Measurements from ENCODE around the gene CYB5R3. TPM values are rescaled to one million over a fixed set of nuclear protein-coding genes. Genes with fewer than 3 reads are reported as not detected.

CYB5R3 gene
- polyA plus RNA-seq, 6 donors from 2014 or later = 72.0 to 142 (median 83.8) TPM

DNA sequence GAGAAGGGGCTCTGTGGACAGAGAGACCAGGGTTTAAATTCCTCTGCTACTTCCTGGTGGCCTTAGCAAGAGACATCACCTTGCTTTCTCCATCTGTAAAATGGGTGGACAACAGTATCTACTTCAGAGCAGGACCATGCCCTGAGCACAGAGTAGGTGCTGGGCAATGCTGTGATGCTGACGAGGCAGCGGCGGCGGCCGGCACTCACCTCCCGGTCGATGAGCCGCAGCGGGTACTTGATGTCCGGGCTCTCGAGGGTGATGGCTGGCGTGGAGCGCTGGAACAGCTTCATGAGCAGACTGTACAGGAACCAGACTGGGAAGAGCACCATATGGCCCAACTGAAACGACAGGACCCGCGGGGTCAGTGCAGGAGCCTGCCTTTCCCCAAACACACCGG, 12.7 kb downstream of the CYB5R3 start:
- Mint-ChIP-seq H3K27ac (peak overlapping the region in 1 of 6 donors; percentile 60), H3K4me3 (no peak overlapping the region), H3K36me3 (no peaks in the 10 kb centered on the region), H3K27me3 (no peaks in the 10 kb centered on the region), H3K4me1 (peaks cover 9 to 26% (median 23%) of the 10 kb centered on the region in 3 donors), H3K9me3 (no peaks in the 10 kb centered on the region)
- DNase-seq = no peak
- no peak for ATAC-seq (ENCODE audit: low read depth in 2 of 2)

DNA sequence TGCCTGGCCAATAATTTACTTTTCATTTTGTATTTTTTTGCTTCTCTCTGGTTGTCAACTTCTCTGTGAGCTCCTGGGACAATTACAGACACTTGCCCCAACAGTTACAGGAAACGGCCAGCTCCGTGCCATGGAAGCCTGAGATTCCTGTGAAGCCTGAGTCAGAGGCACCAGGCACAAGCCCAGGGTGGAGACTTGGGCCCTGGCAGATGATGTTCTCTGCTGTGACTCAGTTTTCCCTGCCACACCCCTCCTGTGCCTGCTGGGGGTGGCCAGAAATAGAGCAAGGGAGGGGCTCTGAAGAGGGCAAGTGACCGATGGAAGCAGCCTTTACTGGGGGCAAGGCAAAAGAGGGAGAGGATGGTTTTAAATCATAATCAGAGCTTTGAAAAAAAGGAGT, 13.7 kb downstream of the CYB5R3 start:
- Mint-ChIP-seq H3K27me3 (no peaks in the 10 kb centered on the region), H3K4me3 (peak overlapping the region in 1 of 8 donors; percentile 72), H3K36me3 (no peaks in the 10 kb centered on the region), H3K9me3 (no peaks in the 10 kb centered on the region), H3K27ac (peak overlapping the region in 2 of 6 donors; percentile 49 to 62), H3K4me1 (peaks cover 5 to 17% (median 16%) of the 10 kb centered on the region in 3 donors)
- ATAC-seq (ENCODE audit: low read depth in 2 of 2) = no peak
- DNase-seq = no peak

DNA sequence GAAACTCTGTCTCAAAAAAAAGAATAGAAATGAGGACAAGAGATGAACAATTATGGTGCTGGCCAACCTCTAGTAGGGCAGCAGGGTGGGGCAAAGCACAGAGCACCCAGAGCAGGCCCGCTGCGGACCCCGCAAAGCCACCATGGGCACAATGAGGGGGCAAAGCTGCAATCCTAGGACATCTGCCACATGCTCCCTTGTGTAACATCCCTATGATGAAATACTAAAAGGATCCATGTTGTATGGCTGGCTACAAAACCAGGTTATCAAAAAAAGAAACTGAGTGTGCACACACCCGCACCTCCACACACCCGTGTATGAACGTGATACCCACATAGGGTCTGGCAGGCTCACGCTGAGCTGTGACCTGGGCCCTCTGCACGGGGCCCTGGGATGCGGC, 16.2 kb downstream of the CYB5R3 start:
- Mint-ChIP-seq H3K27me3 (no peaks in the 10 kb centered on the region), H3K4me1 (peaks cover 0 to 10% (median 3%) of the 10 kb centered on the region in 3 donors), H3K27ac (peak overlapping the region in 1 of 6 donors; percentile 49), H3K9me3 (no peaks in the 10 kb centered on the region), H3K36me3 (peaks cover 0 to 12% of the 10 kb centered on the region in 2 donors), H3K4me3 (no peak overlapping the region)
- ATAC-seq (ENCODE audit: low read depth in 2 of 2) (no peak), DNase-seq (no peak)

DNA sequence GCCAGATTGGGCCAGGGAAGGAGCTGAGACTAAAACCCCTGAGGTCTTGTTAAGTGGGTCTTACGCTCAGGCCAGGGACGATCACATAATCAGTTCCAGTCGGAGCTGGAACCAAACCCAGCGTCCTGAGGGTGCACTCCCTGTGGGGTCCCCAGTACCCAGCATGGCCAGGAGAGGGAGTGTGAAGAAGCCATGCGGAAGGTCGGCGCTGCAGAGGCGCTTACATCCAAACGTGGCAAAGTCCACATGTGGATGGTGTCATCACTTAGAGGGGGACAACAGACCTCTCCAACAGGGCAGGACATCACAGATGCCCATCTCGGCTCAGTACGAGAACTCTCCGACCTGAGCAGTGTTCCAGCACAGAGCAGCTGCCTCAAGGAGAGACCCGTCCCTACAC, 17.1 kb downstream of the CYB5R3 start:
- Mint-ChIP-seq H3K9me3 (no peaks in the 10 kb centered on the region), H3K4me1 (peaks cover 0 to 6% (median 3%) of the 10 kb centered on the region in 3 donors), H3K27ac (no peak overlapping the region), H3K36me3 (peaks cover 0 to 12% of the 10 kb centered on the region in 2 donors), H3K27me3 (no peaks in the 10 kb centered on the region), H3K4me3 (no peak overlapping the region)
- ATAC-seq (ENCODE audit: low read depth in 2 of 2) (no peak), DNase-seq (no peak)

DNA sequence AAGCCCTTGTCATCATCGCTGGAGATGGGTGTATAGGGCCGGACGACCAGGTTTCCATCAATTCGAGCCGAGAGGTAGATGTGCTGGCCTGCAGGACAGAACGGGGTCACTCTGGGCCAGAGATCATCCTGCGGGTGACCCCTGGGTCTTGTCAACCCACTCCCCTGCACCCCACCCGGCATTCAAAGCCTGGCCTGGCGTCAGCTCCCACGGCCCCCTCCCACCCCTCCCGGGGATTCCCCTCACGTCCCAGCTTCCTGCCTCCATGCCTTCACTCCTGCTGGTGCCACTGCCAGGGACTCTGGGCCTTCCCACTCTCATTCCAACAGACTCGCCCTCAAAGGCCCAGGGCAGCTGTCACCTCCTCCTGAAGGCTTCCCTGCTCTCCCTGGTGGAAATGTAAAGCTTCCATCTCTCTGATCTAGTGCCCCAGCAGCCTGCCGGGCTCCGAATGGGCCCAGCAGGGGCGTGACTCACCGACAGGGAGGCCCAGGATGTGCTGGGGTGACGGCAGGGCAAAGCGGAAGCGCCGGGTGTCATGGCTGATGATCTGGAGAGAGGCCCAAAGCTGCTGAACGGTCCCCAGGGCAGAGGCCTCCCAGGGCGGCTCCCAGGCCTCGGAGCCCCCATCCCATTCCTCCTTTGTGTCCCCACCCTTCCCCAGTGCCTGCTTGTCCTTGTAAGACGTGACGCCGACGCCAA, 18.1 kb downstream of the CYB5R3 start:
- no peak overlapping the region for H3K4me3 Mint-ChIP-seq
- no peak for ATAC-seq (ENCODE audit: low read depth in 2 of 2)
- peak overlapping the region in 1 of 6 donors; percentile 95 for H3K27ac Mint-ChIP-seq
- DNase-seq = no peak
- no peaks in the 10 kb centered on the region for H3K27me3 Mint-ChIP-seq
- H3K4me1 Mint-ChIP-seq = peaks cover 0 to 3% (median 0%) of the 10 kb centered on the region in 3 donors
- H3K9me3 Mint-ChIP-seq = no peaks in the 10 kb centered on the region
- peaks cover 0 to 12% of the 10 kb centered on the region in 2 donors for H3K36me3 Mint-ChIP-seq

DNA sequence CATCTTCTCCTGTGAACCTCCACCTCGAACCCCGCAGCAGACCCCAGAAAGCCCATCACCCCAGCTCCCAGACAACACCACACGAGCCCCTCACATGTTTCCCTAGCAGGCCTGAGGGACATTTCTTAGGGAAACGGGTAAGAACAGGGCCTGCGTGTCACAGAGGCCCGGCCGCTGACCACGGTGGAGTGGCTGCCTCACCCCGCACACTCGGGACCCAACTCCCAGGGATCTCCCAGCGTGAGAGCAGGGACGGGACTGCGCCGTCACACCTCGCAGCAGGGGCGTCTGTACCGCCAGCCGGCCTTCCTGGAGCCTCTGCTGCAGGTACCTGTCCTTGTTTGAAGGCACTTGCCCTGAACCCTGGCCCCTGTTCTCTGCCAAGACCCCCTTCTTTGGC, 19.0 kb downstream of the CYB5R3 start:
- no peaks in the 10 kb centered on the region for H3K4me1 Mint-ChIP-seq
- H3K27ac Mint-ChIP-seq = no peak overlapping the region
- no peak for ATAC-seq (ENCODE audit: low read depth in 2 of 2)
- no peak for DNase-seq
- no peaks in the 10 kb centered on the region for H3K27me3 Mint-ChIP-seq
- no peak overlapping the region for H3K4me3 Mint-ChIP-seq
- peaks cover 0 to 12% of the 10 kb centered on the region in 2 donors for H3K36me3 Mint-ChIP-seq
- no peaks in the 10 kb centered on the region for H3K9me3 Mint-ChIP-seq

DNA sequence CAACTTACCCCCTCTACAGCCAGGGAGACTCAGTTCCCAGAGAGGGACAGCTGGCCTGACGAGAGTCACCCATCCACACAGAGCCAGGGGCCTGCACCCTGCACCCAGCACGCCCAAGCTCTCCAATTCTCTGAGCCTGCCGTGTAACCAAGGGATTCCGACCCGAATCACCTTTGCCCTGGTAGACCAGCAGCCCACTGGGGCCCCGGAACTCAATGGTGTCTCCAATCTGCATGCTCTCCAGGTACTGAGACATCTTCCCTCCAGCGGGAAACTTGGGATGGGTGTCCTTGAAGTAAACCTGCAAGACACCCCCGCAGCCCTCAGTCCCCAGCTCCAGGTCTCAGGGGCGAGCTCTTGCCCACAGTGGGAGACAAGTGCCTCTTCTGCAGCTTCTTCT, 21.2 kb downstream of the CYB5R3 start:
- Mint-ChIP-seq H3K9me3 (no peaks in the 10 kb centered on the region), H3K36me3 (peaks cover 0 to 12% of the 10 kb centered on the region in 2 donors), H3K27ac (peak overlapping the region in 2 of 6 donors; percentile 63 to 75), H3K4me1 (peaks cover 0 to 10% (median 3%) of the 10 kb centered on the region in 3 donors), H3K4me3 (no peak overlapping the region), H3K27me3 (no peaks in the 10 kb centered on the region)
- ATAC-seq (ENCODE audit: low read depth in 2 of 2) (no peak), DNase-seq (no peak)

DNA sequence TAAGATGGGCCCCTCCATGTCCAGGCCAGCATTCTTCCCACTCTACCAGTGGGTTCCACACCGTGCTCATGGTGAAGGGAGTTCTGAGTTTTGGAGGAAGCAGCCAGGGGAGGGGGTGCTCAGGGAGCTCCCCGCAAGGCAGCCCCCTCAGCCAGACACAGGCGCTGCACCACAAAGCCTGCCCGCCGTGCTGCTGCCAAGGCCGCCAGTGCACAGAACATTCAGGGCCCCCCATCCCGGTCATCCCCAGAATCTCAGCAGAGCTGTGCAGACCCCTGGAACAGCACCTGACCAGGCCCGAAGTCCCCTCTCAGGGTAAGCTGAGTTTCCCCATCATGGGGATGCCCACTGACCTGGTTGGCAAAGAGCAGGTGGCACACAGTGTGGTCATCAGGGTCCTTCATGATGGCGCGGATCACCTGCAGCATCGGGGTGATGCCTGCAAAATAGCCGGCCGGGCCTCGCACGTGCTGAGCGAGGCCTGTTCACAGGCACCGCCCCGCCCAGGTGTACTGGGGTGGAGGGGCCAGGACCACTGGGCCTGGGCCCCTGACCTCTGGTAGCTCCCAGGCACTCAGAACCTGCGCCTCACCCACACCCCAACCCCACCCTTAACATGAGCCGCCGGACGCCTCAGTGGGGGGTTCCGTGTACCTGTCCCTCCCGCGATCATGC, 22.1 kb downstream of the CYB5R3 start:
- Mint-ChIP-seq H3K27me3 (no peaks in the 10 kb centered on the region), H3K27ac (no peak overlapping the region), H3K4me1 (peaks cover 0 to 15% (median 5%) of the 10 kb centered on the region in 3 donors), H3K36me3 (peaks cover 0 to 12% of the 10 kb centered on the region in 2 donors), H3K9me3 (no peaks in the 10 kb centered on the region), H3K4me3 (no peak overlapping the region)
- DNase-seq (no peak), ATAC-seq (ENCODE audit: low read depth in 2 of 2) (no peak)

DNA sequence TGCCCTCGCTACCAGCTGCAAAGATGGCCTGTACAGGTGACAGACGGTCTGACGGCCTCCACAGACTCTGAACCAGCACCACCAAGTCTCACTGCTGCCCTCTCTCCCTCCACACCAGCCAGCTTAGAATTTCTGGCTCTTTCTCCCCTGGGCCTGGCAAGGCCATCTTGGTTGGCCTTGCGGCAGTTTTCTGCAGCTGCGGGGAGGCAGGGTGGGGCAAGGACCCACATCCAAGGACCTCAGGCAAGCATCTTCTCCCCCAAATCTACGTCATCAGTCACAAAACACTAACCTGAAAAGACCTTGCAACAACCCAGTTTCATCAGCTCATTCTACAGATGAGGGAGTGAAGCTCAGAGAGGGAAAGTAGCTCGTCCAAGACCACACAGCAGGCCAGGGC, 22.8 kb downstream of the CYB5R3 start:
- H3K27me3 Mint-ChIP-seq = no peaks in the 10 kb centered on the region
- no peaks in the 10 kb centered on the region for H3K9me3 Mint-ChIP-seq
- peaks cover 0 to 12% of the 10 kb centered on the region in 2 donors for H3K36me3 Mint-ChIP-seq
- no peak overlapping the region for H3K27ac Mint-ChIP-seq
- no peak overlapping the region for H3K4me3 Mint-ChIP-seq
- peaks cover 3 to 22% (median 12%) of the 10 kb centered on the region in 3 donors for H3K4me1 Mint-ChIP-seq
- DNase-seq = no peak
- ATAC-seq (ENCODE audit: low read depth in 2 of 2) = no peak

DNA sequence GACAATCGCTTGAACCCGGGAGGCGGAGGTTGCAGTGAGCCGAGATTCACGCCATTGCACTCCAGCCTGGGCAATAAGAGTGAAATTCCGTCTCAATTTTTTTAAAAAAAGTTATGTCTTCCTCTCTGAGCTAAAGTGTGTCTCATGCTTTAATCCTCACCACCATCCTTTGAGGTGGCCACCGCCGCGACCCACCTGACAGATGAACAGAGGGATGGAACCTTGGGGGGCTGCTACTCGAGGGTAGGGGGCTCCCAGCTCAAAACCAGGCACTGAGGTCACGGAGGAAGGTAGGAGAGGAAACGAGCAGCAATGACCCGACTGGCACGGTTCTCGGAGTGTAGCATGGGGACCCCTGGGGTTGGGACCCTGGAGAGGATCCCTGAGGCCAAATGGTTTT, 23.8 kb downstream of the CYB5R3 start:
- H3K36me3 Mint-ChIP-seq = peaks cover 0 to 12% of the 10 kb centered on the region in 2 donors
- DNase-seq (no peak), ATAC-seq (ENCODE audit: low read depth in 2 of 2) (no peak)
- H3K27ac Mint-ChIP-seq = peak overlapping the region in 1 of 6 donors; percentile 27
- no peaks in the 10 kb centered on the region for H3K27me3 Mint-ChIP-seq
- no peaks in the 10 kb centered on the region for H3K9me3 Mint-ChIP-seq
- peaks cover 6 to 25% (median 16%) of the 10 kb centered on the region in 3 donors for H3K4me1 Mint-ChIP-seq
- no peak overlapping the region for H3K4me3 Mint-ChIP-seq

DNA sequence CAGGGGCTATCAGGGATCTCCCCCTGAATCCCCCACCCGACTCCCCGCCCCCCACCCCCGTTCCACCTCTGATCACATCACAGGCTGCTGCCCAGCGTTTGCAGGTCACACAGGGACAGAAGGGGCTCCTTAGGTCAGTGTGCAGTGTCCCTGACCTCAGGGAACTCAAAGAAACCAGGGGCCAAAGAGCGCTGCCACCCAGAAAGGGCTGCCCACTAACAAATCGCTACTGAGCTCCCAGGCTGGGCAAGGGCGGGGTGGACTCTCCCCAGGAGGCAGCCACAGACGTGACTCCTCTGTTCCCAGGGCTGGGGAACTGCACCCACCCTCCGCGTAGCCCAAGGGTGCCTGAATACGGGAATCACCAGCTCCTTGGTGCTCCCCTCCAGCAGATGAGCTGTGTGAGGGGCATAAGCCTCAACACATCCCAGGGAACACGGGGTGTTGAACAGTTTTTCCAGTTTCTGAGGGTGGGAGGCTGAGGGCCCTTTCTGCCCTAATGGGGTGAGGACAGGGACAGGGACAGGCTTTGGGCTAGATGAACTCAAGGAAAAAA, 24.6 kb downstream of the CYB5R3 start:
- H3K36me3 Mint-ChIP-seq = peaks cover 0 to 12% of the 10 kb centered on the region in 2 donors
- DNase-seq (no peak), ATAC-seq (ENCODE audit: low read depth in 2 of 2) (no peak)
- no peaks in the 10 kb centered on the region for H3K9me3 Mint-ChIP-seq
- H3K4me1 Mint-ChIP-seq = peaks cover 6 to 25% (median 16%) of the 10 kb centered on the region in 3 donors
- H3K27me3 Mint-ChIP-seq = no peaks in the 10 kb centered on the region
- H3K4me3 Mint-ChIP-seq = no peak overlapping the region
- H3K27ac Mint-ChIP-seq = no peak overlapping the region

DNA sequence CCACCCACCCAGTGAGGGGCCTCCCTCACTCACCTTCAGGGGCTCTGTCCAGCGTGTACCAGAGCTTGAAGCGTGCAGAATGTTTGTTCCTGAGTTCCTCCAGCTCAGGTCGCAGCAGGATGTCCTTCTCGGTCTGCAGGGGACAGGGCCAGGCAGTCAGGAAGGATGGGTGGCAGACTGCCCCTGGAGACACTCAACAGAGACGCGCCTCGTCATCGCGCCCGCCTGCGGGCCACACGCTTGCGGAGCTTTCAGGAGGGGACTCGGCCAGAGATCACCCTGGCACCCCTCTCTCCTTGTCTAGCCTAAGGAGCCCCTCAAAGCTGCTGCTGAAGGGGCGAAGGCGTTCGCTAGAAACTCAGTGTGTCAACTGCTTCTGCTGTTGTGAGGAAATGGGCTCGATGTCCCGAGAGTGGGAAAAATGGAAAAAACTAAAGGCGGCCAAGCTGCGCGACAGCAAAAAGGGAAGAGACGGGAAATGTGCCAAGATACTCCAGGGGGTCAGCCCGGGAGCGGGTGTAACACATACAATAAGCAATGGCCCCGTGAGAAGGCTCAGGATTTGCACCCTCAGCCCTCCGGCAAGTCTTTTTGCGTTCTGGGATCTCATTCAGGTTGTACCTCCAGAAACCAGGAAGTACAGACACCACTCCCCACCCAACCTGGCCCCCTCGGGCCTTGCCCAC, 25.3 kb downstream of the CYB5R3 start:
- no peak for ATAC-seq (ENCODE audit: low read depth in 2 of 2)
- Mint-ChIP-seq H3K36me3 (peaks cover 0 to 8% of the 10 kb centered on the region in 2 donors), H3K27me3 (no peaks in the 10 kb centered on the region), H3K9me3 (no peaks in the 10 kb centered on the region), H3K4me1 (peaks cover 8 to 31% (median 16%) of the 10 kb centered on the region in 3 donors), H3K4me3 (peak overlapping the region in 2 of 8 donors; percentile 1 to 9), H3K27ac (peak overlapping the region in 3 of 6 donors; percentile 31 to 88 (median 81))
- no peak for DNase-seq

DNA sequence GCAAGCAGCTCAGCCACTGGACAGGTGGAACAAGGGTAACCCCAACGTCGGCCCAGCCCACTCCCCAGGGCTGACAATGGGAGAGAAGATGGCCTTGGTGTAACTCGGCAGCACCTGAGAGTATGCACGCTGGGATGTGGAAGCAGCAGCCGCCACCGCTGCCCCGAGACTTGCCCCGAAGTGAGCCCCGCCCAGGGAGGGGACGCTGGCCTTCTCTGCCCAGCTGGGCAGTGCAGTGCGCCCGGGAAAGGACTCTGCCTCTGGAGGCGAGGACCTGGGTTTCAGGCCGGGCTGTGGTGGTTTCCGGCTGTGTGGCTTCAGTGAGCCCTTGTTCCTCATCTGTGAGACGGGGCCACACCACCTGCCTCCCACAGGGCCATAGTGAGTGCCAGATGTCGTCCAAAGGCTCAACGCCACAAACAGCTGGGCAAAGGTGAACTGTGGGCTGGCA, 25.9 kb downstream of the CYB5R3 start:
- ATAC-seq (ENCODE audit: low read depth in 2 of 2) (peak; percentile 60 to 71), DNase-seq (no peak)
- H3K4me1 Mint-ChIP-seq = peaks cover 10 to 32% (median 16%) of the 10 kb centered on the region in 3 donors
- peaks cover 0 to 2% of the 10 kb centered on the region in 2 donors for H3K36me3 Mint-ChIP-seq
- peak overlapping the region in 5 of 6 donors; percentile 15 to 81 (median 49) for H3K27ac Mint-ChIP-seq
- H3K4me3 Mint-ChIP-seq = peak overlapping the region in 1 of 8 donors; percentile 9
- no peaks in the 10 kb centered on the region for H3K27me3 Mint-ChIP-seq
- H3K9me3 Mint-ChIP-seq = no peaks in the 10 kb centered on the region
